Ureter (tissue), 1 donor: Measurements from ENCODE around the gene NTM. TPM values are rescaled to one million over a fixed set of nuclear protein-coding genes. Genes with fewer than 3 reads are reported as not detected.

Experiments used
- DNase-seq: peaks from one replicate; pipeline ENCODE4 v3.0.0-alpha.2; 2020; ENCODE audit warnings: low spot score
- total RNA-seq: library from RNA; stranded (reverse); gene quantifications from one replicate; pipeline ENCODE4 v1.2.4, GENCODE V29; 2023
- donor health status: DM: yes; HTN: yes; CAD: no.

Gene NTM
- total RNA-seq, 1 donor from 2014 or later, result 9.9 TPM

GRCh38 chr11:132140056-132140455 lies 769.6 kb downstream of the NTM start:
- no peak for DNase-seq

- no peak for DNase-seq
These were observed 771.7 kb downstream of the NTM start for GRCh38 chr11:132142121-132142520.

- DNase-seq, result no peak
These were observed 772.1 kb downstream of the NTM start for GRCh38 chr11:132142554-132142953.

GRCh38 chr11:132147464-132147863 lies 777.0 kb downstream of the NTM start:
- DNase-seq, result no peak

GRCh38 chr11:132154781-132155180 lies 784.4 kb downstream of the NTM start:
- DNase-seq, result no peak

- DNase-seq, result no peak
These were observed 787.7 kb downstream of the NTM start for GRCh38 chr11:132158091-132158490.

GRCh38 chr11:132158696-132159095 lies 788.3 kb downstream of the NTM start:
- no peak for DNase-seq

GRCh38 chr11:132161403-132162078 lies 791.1 kb downstream of the NTM start:
- DNase-seq, result no peak

- DNase-seq, result no peak
These were observed 798.0 kb downstream of the NTM start for GRCh38 chr11:132168344-132168981.

- no peak for DNase-seq
These were observed 800.6 kb downstream of the NTM start for GRCh38 chr11:132171031-132171430.

- no peak for DNase-seq
These were observed 804.2 kb downstream of the NTM start for GRCh38 chr11:132174362-132175255.

- no peak for DNase-seq
These were observed 806.7 kb downstream of the NTM start for GRCh38 chr11:132177106-132177505.

GRCh38 chr11:132184079-132184478 lies 813.7 kb downstream of the NTM start:
- DNase-seq, result no peak

- no peak for DNase-seq
These were observed 815.5 kb downstream of the NTM start for GRCh38 chr11:132185726-132186592.

GRCh38 chr11:132186699-132187098 lies 816.3 kb downstream of the NTM start:
- no peak for DNase-seq

- no peak for DNase-seq
These were observed 817.0 kb downstream of the NTM start for GRCh38 chr11:132187386-132187785.

GRCh38 chr11:132187814-132188213 lies 817.4 kb downstream of the NTM start:
- DNase-seq, result no peak

- no peak for DNase-seq
These were observed 826.5 kb downstream of the NTM start for GRCh38 chr11:132196928-132197327.

GRCh38 chr11:132200353-132200936 lies 830.0 kb downstream of the NTM start:
- DNase-seq, result no peak

- DNase-seq, result no peak
These were observed 832.2 kb downstream of the NTM start for GRCh38 chr11:132202621-132203020.

- DNase-seq, result no peak
These were observed 834.6 kb downstream of the NTM start for GRCh38 chr11:132205006-132205405.
